Cardiac fibroblast (primary cell): ENCODE data around the gene PCSK9.

ENCODE experiments used
- DNase-seq, 2 donors: peaks; one replicate each; pipeline versions ENCODE4 v3.0.0 to v3.0.0-alpha.2; 2010; ENCODE audit warnings: low read depth in 2 of 2
- H3K4me3 ChIP-seq, 2 donors: replicated peaks in 1 of 2; 1 replicate in 1 of 2; 2 replicates in 1 of 2; pipeline ENCODE4 v1.5.1; 2011; ENCODE audit warnings: low read depth in 2 of 2, low read length in 2 of 2, mild to moderate bottlenecking in 2 of 2, moderate library complexity in 1 of 2
- CTCF ChIP-seq: IDR thresholded peaks from one replicate; pipeline ENCODE4 v1.5.1; 2011; ENCODE audit warnings: low read depth, mild to moderate bottlenecking, low read length, inconsistent platforms

The PCSK9 gene

GRCh38 chr1:55039342-55040082 lies at the start of gene PCSK9:
Gene PCSK9, plus strand, starts transcription at chr1:55039548. Its CDS starts 290 bp downstream, at chr1:55039838.
- peak; percentile 23 to 37 for DNase-seq

GRCh38 chr1:54989968-54990810 lies 49.2 kb upstream of the PCSK9 start:
- peak in 1 of 2 donors; percentile 68 for DNase-seq
- no peak overlapping the region for H3K4me3 ChIP-seq
- TF ChIP-seq CTCF = no peak

More at GRCh38 chr1:55039342-55040082, at the start of gene PCSK9:
- peak within 1 kb of the TSS; percentile 15 to 49 for H3K4me3 ChIP-seq
- TF ChIP-seq CTCF = no peak

GRCh38 chr1:54990916-54991315 lies 48.4 kb upstream of the PCSK9 start:
- no peak for DNase-seq
- H3K4me3 ChIP-seq = no peak overlapping the region
- TF ChIP-seq CTCF = no peak

- no peak overlapping the region for H3K4me3 ChIP-seq
- no peak for TF ChIP-seq CTCF
- no peak for DNase-seq
Observed at GRCh38 chr1:54991939-54992338, 47.4 kb upstream of the PCSK9 start.

GRCh38 chr1:54993140-54993539 lies 46.2 kb upstream of the PCSK9 start:
- H3K4me3 ChIP-seq = no peak overlapping the region
- no peak for TF ChIP-seq CTCF
- DNase-seq = no peak

GRCh38 chr1:54994355-54994990 lies 44.9 kb upstream of the PCSK9 start:
- H3K4me3 ChIP-seq = no peak overlapping the region
- DNase-seq = no peak
- no peak for TF ChIP-seq CTCF
